Activated CD8-positive, alpha-beta memory T cell treated with anti-CD3 and anti-CD28 coated beads, Interleukin-2, amount 10 ng/mL, durations not matched to agents 7 days and 5 days (primary cell): ENCODE data around the gene HSD3B7. TPM values are rescaled to one million over a fixed set of nuclear protein-coding genes. Genes with fewer than 3 reads are reported as not detected.

ENCODE experiments used
- ATAC-seq: fragments of 150-1000 bp; cut with Tn5 transposase; one replicate; pipeline ENCODE4 v1.10.0; 2021; ENCODE audit warnings: moderate library complexity
- CTCF ChIA-PET: fragments of 350-600 bp; sonication (Branson Sonifier 250); formaldehyde crosslinking; loops from one replicate; lab custom pipeline; 2021; ENCODE audit warnings: antibody characterized with exemption; lab: Charles Lee
- DNase-seq: peaks from one replicate; pipeline ENCODE4 v3.0.0-alpha.2; 2020
- H3K27ac Mint-ChIP-seq: one replicate; pipeline ENCODE4 v1.8.0; 2021; ENCODE audit warnings: mild to moderate bottlenecking, mixed read lengths
- H3K27me3 Mint-ChIP-seq: one replicate; pipeline ENCODE4 v1.8.0; 2021; ENCODE audit warnings: mixed read lengths
- H3K36me3 Mint-ChIP-seq: one replicate; pipeline ENCODE4 v1.8.0; 2021; ENCODE audit warnings: mild to moderate bottlenecking, mixed read lengths
- H3K4me1 Mint-ChIP-seq: one replicate; pipeline ENCODE4 v1.8.0; 2021; ENCODE audit warnings: mixed read lengths
- H3K4me3 Mint-ChIP-seq: one replicate; pipeline ENCODE4 v1.8.0; 2021; ENCODE audit warnings: mild to moderate bottlenecking, moderate library complexity, mixed read lengths
- H3K9me3 Mint-ChIP-seq: one replicate; pipeline ENCODE4 v1.8.0; 2022; ENCODE audit warnings: low read depth, mixed read lengths
- total RNA-seq, 2 experiments: library from RNA; stranded (reverse); gene quantifications; one replicate each; pipeline ENCODE4 v1.2.3, GENCODE V29; 2021

Gene HSD3B7
- total RNA-seq, 2 experiments from 2014 or later: 6.6 to 9.7 TPM

GRCh38 chr16:31036691-31037090 lies 51.7 kb downstream of the HSD3B7 start:
- peaks cover 25% of the 10 kb centered on the region for H3K4me1 Mint-ChIP-seq
- CTCF ChIA-PET: interaction anchor here (0.8 to 1.2 kb wide), 2 partner anchors 36 to 1382 kb away, joined by 3 read pairs; no protein-coding TSS in a partner anchor

More at GRCh38 chr16:31036691-31037090, 51.7 kb downstream of the HSD3B7 start:
- H3K36me3 Mint-ChIP-seq: peaks cover 16% of the 10 kb centered on the region
- no peaks in the 10 kb centered on the region for H3K9me3 Mint-ChIP-seq
- peaks cover 3% of the 10 kb centered on the region for H3K27me3 Mint-ChIP-seq
- no peak for DNase-seq
- no peak overlapping the region for H3K27ac Mint-ChIP-seq
- no peak overlapping the region for H3K4me3 Mint-ChIP-seq
- no peak for ATAC-seq

Other genes starting within 250 kb of the HSD3B7 start
- 10 to 100 TPM; 45.8 to 46.5 TPM for gene PHKG2, start 236.8 kb upstream of the HSD3B7 start, total RNA-seq
- 1 to 10 TPM; 4.1 to 4.6 TPM for gene CFAP119, start 223.1 kb upstream of the HSD3B7 start, total RNA-seq
- 100 to 1,000 TPM; 103 to 106 TPM for gene RNF40, start 222.9 kb upstream of the HSD3B7 start, total RNA-seq
- gene ZNF629, start 198.0 kb upstream of the HSD3B7 start, total RNA-seq: 1 to 10 TPM; 1.6 to 2.5 TPM
- 10 to 100 TPM; 25.6 to 26.8 TPM for gene BCL7C, start 91.1 kb upstream of the HSD3B7 start, total RNA-seq
- under 1 TPM; 0.35 to 0.47 TPM for gene CTF1, start 88.6 kb upstream of the HSD3B7 start, total RNA-seq
- 10 to 100 TPM; 26.1 to 29.2 TPM for gene FBXL19, start 61.6 kb upstream of the HSD3B7 start, total RNA-seq
- gene ORAI3, start 36.1 kb upstream of the HSD3B7 start, total RNA-seq: 10 to 100 TPM; 19.5 to 20.5 TPM
- gene SETD1A, start 27.5 kb upstream of the HSD3B7 start, total RNA-seq: 10 to 100 TPM; 23.9 to 26.4 TPM
- 1 to 10 TPM; 3.5 to 3.6 TPM for gene STX1B, start 25.4 kb downstream of the HSD3B7 start, total RNA-seq
- gene STX4, start 48.4 kb downstream of the HSD3B7 start, total RNA-seq: 10 to 100 TPM; 60.0 to 75.6 TPM
- 10 to 100 TPM; 18.0 to 20.5 TPM for gene ZNF668, start 89.0 kb downstream of the HSD3B7 start, total RNA-seq
- gene ZNF646, start 89.2 kb downstream of the HSD3B7 start, total RNA-seq: 10 to 100 TPM; 31.8 to 37.7 TPM
- gene PRSS53, start 103.7 kb downstream of the HSD3B7 start, total RNA-seq: 1 to 10 TPM; 5.3 to 6.6 TPM
- gene VKORC1, start 109.6 kb downstream of the HSD3B7 start, total RNA-seq: 10 to 100 TPM; 66.3 to 68.9 TPM
- 10 to 100 TPM; 34.7 to 35.4 TPM for gene BCKDK, start 123.2 kb downstream of the HSD3B7 start, total RNA-seq
- gene KAT8, start 132.5 kb downstream of the HSD3B7 start, total RNA-seq: 10 to 100 TPM; 54.8 to 56.1 TPM
- gene PRSS8, start 150.5 kb downstream of the HSD3B7 start, total RNA-seq: not detected
- gene PRSS36, start 164.9 kb downstream of the HSD3B7 start, total RNA-seq: under 1 TPM; 0.59 to 0.96 TPM
- 100 to 1,000 TPM; 514 to 619 TPM for gene FUS, start 194.9 kb downstream of the HSD3B7 start, total RNA-seq
- 10 to 100 TPM; 55.4 to 99.1 TPM for gene PYCARD, start 217.6 kb downstream of the HSD3B7 start, total RNA-seq
- gene TRIM72, start 228.9 kb downstream of the HSD3B7 start, total RNA-seq: not detected
- gene PYDC1, start 231.9 kb downstream of the HSD3B7 start, total RNA-seq: not detected